NCI-H2171 treated with DMSO at 0.1 percent for 48 hours (cell line): ENCODE measurements around the gene ATP13A3.
"Not testable (repeated sequence)": the region's sequence is repeated elsewhere in the genome, so short reads cannot be mapped to it uniquely, and the experiment has no call there.

Source experiments
- DNase-seq: peaks from one replicate; lab custom pipeline; 2025; lab: John Stamatoyannopoulos, UW

The ATP13A3 gene

GRCh38 chr3:194486540-194487288 is at the start of gene ATP13A3:
Gene ATP13A3 (minus strand): TSS chr3:194487002. CDS start chr3:194462190, 24,812 bp downstream.
- DNase-seq: peak; percentile 82

- DNase-seq: not testable (repeated sequence)
Measured at GRCh38 chr3:194535199-194535598, 48.4 kb upstream of the ATP13A3 start.

DNA sequence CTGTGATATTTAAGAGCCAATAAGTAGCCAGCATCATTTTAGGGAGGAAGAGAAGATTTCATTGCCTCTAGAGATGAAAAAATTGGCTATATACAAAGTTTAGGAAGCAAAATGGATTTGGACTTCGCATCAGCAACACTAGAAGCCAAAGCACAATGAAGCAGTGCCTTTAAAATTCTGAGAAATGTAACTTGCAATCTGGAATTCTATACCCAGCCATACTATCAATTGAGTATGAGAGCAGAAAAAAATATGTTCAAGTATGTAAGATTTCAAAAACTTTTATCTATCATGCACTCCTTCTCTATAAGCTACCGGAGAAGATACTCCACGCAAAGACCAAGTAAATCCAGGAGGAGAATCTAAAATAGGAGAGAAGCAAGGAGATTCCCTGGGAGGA is 47.4 kb upstream of the ATP13A3 start:
- DNase-seq: no peak

DNA sequence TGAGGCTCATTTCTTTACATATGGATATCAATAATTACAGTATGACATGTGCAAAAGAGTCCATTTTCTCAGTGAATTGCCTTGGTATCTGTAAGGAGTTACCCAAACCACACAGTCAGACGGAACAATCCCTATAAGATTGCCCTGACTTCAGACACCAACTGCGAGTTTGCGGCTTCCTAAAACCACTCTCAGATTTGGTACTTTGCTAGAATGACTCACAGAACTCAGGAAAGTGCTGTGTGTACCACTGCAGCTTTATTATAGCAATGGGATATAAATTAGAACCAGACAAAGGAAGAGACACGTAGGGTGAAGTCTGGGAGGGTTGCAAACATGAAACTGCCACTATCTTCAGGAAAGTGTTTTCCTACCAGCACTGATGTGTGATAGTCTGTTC is 45.8 kb upstream of the ATP13A3 start:
- no peak for DNase-seq

- DNase-seq: no peak
Measured at GRCh38 chr3:194527726-194528125, 40.9 kb upstream of the ATP13A3 start.

GRCh38 chr3:194526164-194526563 is 39.4 kb upstream of the ATP13A3 start:
- no peak for DNase-seq

DNA sequence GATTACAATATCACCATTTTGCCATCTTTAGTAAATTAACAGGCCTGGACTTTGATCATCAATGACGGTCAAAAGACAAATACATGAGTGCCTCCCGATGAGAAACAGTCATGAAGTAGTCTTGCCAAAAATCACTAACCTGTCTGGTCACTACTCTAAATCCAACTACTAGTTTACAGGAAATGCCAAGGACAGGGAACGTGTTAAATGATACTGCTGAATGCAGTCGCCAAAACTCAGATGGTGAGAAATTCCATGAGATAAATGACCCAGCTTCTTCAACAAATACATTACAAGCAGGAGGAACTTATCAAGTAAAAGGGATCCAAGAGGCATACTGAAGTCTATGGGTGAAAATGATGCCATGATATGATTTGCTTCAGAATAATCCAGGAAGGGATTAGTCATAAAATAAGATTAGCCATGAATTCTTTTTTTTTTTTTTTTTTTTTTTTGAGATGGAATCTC is 35.8 kb upstream of the ATP13A3 start:
- DNase-seq: no peak

DNA sequence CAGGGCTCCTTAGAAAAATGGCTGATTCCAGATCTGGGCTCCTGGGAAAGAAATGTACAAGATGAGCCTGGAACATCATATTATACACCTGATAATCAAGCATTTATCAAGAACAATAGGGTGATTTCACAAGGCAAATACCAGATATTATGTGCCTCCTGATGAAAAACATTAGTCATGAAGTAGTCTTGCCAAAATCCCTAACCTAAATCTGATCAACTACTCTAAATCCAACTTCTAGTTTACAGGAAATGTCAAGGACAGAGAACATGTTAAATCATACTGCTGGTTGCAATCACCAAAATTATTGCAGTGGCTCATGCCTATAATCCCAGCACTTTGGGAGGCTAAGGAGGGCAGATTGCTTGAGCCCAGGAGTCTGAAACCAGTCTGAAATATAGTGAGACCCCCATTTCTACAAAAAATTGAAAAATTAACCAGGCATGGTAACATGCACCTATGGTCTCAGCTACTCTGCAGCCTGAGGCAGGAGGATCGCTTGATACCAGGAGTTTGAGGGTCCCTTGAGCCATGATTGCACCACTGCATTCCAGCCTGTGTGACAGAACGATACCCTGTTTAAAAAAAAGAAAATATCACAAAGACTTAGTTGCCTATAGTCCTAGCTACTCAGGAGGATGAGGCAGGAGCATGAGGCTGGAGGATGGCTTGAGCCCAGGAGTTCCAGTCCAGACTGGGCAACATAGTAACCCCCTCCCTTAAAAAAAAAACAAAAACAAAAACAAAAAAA is 34.9 kb upstream of the ATP13A3 start:
- no peak for DNase-seq

GRCh38 chr3:194520682-194521162 is 33.9 kb upstream of the ATP13A3 start:
- peak; percentile 41 for DNase-seq

GRCh38 chr3:194520201-194520600 is 33.4 kb upstream of the ATP13A3 start:
- peak; percentile 25 for DNase-seq

GRCh38 chr3:194518652-194519051 is 31.9 kb upstream of the ATP13A3 start:
- no peak for DNase-seq

GRCh38 chr3:194517333-194517732 is 30.5 kb upstream of the ATP13A3 start:
- DNase-seq: no peak

- DNase-seq: no peak
Measured at GRCh38 chr3:194514626-194515025, 27.8 kb upstream of the ATP13A3 start.

DNA sequence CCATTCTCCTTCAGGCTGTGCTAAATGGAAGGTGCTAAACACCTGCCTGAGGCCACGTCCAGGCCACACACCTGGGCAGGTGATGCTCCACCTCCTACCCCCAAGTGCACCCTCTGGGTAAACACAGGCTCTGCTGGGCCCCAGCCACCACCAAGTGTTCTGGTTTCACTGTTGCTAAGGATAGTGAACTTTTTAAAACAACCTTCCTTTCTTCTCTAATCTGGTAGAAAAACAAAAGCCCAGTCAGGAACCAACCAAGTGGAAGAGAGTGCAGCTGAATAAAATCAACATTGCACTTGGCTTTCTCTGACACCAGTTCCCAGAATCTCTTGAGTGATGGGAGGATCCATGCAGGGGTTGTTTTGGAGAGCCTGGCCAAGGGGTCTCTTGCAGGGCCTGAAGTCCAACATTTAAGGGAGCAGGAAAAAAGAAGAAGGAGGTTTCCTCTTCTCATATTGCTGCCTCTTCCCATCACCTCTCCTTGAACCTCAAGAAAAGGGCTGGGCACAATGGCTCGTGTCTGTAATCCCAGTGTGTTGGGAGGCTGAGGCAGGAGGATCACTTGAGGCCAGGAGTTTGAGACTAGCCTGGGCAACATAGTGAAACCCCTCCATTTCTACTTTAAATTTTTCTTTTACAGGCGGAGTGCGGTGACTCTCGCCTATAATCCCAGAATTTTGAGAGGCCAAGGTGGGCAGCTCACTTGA is 26.2 kb upstream of the ATP13A3 start:
- DNase-seq: peak; percentile 42

GRCh38 chr3:194508491-194509453 is 22.0 kb upstream of the ATP13A3 start:
- no peak for DNase-seq

DNA sequence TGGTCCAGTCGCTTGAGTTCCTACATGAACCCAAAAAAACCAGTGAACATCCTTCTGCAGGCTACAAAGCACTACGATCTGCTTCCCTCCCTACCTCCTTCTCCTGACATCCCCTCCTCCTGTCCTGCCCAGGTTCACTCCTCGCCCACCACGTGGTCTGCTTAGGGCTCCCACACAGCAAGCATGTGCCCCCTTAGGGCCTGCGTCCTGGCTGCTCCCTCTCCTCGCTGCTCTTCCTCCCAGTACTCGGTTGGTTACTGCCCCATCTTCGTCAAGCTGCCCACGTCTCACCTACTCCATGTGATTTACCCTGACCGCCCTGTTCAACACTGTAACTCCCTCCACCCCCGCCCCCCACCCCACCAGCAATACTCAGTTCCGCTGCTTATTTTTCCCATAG is 20.8 kb upstream of the ATP13A3 start:
- no peak for DNase-seq

DNA sequence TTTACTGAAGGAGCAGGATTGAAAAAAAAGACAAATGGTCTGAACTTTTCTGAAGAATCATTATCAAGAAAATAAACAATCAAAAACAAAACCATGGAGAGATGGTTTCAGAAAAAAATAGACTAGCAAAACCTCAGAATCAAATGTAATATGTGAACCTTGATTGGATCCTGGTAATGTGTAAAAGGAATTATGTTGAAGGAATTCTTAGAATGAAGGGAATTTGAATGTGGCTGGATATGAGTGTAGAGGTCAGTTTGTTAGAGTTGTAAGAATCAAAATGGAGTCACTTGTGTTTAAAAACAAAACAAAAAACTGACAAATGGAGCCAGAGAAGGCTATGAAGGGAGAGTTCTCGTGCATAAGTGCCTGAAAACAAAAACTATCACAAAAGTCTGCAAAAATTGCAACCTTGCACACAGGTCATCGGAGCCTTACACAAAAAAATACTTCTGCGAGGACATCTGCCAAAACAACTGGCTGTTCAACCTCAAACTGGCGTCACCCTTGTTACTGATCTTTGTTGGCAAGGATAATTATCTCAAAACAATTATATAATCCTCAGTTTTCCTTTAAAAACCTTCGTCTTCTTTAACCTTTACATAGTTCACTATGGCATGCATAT is 19.1 kb upstream of the ATP13A3 start:
- peak; percentile 21 for DNase-seq

GRCh38 chr3:194504861-194505260 is 18.1 kb upstream of the ATP13A3 start:
- no peak for DNase-seq

GRCh38 chr3:194504146-194504545 is 17.3 kb upstream of the ATP13A3 start:
- no peak for DNase-seq

GRCh38 chr3:194503081-194503531 is 16.3 kb upstream of the ATP13A3 start:
- DNase-seq: peak; percentile 91

DNA sequence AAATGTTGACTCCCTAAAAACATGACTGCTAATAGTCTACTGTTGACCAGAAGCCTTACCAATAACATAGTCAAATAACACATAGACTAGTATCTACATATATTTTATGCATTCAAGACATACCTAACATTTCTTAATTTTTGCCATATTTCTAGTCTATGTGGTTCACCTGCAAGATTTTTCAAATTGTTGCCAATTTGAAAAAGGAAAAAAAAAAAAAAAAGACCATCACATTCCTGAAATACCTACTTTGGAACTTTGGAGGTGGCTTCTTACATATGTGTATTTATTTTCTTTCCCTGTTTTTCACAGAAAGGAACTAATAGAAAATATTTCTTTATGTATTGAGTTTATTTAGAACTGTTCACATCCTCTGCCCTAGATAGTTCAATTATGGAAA is 13.4 kb upstream of the ATP13A3 start:
- no peak for DNase-seq
